ENCODE measurements around the gene NDUFV1. TPM values are rescaled to one million over a fixed set of nuclear protein-coding genes. Genes with fewer than 3 reads are reported as not detected.

The NDUFV1 gene
- total and polyA plus RNA-seq, 9 of the 15 experiments (the other 6 are each of a cell fraction or from before 2014, with no cell fraction given) = 10.8 to 423 (median 209) TPM

- TF ChIP-seq TEAD1 (CRISPR knock-in tag; IDR thresholded peaks at IDR 0.05) = 0 out of 4 replicates have a peak, but pooled peaks of 1 of the 2 experiments have one; percentile 38
- TF ChIP-seq FOXP1 (CRISPR knock-in tag; IDR thresholded peaks at IDR 0.05) = peak; percentile 40; the same call in 1 of the 2 replicates
- peak; percentile 83; the same call in 1 of the 2 replicates for TF ChIP-seq ZNF445 (CRISPR knock-in tag; IDR thresholded peaks at IDR 0.05; ENCODE audit: low read depth)
- TF ChIP-seq POLR2B (IDR thresholded peaks at IDR 0.05; ENCODE audit: low read depth, partially characterized antibody) = peak; percentile 69
- TF ChIP-seq NCOR1 (IDR thresholded peaks at IDR 0.05) = 0 out of 2 replicates have a peak, but pooled peaks have one; percentile 28
- peak; percentile 60 for TF ChIP-seq ASH1L (IDR thresholded peaks at IDR 0.05; ENCODE audit: borderline replicate concordance, low read depth, partially characterized antibody)
- TF ChIP-seq SP1 (CRISPR knock-in tag; IDR thresholded peaks at IDR 0.05) = peak; percentile 81
- TF ChIP-seq MAX (CRISPR knock-in tag; IDR thresholded peaks at IDR 0.05) = peak; percentile 22
- TF ChIP-seq ARID4B (CRISPR knock-in tag; IDR thresholded peaks at IDR 0.05) = peak; percentile 60
- TF ChIP-seq POLR2G (IDR thresholded peaks at IDR 0.05; ENCODE audit: low read depth, low read length) = peak; percentile 41; the same call in 1 of the 2 replicates
- peak; percentile 79 for TF ChIP-seq KDM5B (IDR thresholded peaks at IDR 0.05; ENCODE audit: insufficient replicate concordance, low read depth, low read length)
- TF ChIP-seq NFYB (IDR thresholded peaks at IDR 0.05; ENCODE audit: extremely low read depth, insufficient read length) = peak; percentile 7
- 0 out of 2 replicates have a peak, but pooled peaks have one; percentile 67 for TF ChIP-seq THRAP3 (IDR thresholded peaks at IDR 0.05; ENCODE audit: borderline replicate concordance)
- 0 out of 4 replicates have a peak, but pooled peaks of 1 of the 2 experiments have one; percentile 49 for TF ChIP-seq MLLT1 (IDR thresholded peaks at IDR 0.05)
- 0 out of 2 replicates have a peak, but pooled peaks have one; percentile 9 for TF ChIP-seq ZNF511 (CRISPR knock-in tag; IDR thresholded peaks at IDR 0.05)
Observed at GRCh38 chr11:67619683-67620618, 13.2 kb downstream of the NDUFV1 start (continued).
